IMR-90 (cell line): ENCODE data around the gene KIDINS220. TPM values are rescaled to one million over a fixed set of nuclear protein-coding genes. Genes with fewer than 3 reads are reported as not detected.

Experiments
- ATAC-seq: fragments of 200-7000 bp; cut with Tn5 transposase; 2 replicates; pipeline ENCODE4 v1.9.1; 2020; ENCODE audit warnings: low read depth, mild to moderate bottlenecking, moderate library complexity
- BruUV-seq: library from RNA; stranded (reverse); fragments of 400-500 nt; replicated peaks from 2 replicates; lab custom pipeline; 2021; lab: Mats Ljungman, UMichigan
- CTCF ChIA-PET: fragments of 300-600 bp; formaldehyde crosslinking; extraction: SDS; loops from one replicate; lab custom pipeline; 2021; ENCODE audit warnings: antibody characterized with exemption; lab: Yijun Ruan, JAX
- POLR2A ChIA-PET: fragments of 300-600 bp; sonication (Branson Sonifier 250); formaldehyde crosslinking; loops from one replicate; lab custom pipeline; 2022; ENCODE audit warnings: antibody characterized with exemption; ENCODE audit not compliant: unreplicated experiment; lab: Charles Lee
- DNase-seq: peaks from one replicate; pipeline ENCODE4 v3.0.0; 2013
- H2AFZ ChIP-seq: replicated peaks from 2 replicates; pipeline ENCODE3; 2013; ENCODE audit warnings: low read length, mild to moderate bottlenecking; ENCODE audit not compliant: poor library complexity
- H2AK5ac ChIP-seq: 2 replicates; pipeline ENCODE4 v1.6.1; 2013; ENCODE audit warnings: low read depth, low read length, inconsistent platforms
- H2AK9ac ChIP-seq: replicated peaks from 2 replicates; pipeline ENCODE3; 2013; ENCODE audit warnings: mild to moderate bottlenecking, low read depth, low read length, moderate library complexity; ENCODE audit not compliant: poor library complexity
- H2BK120ac ChIP-seq: 2 replicates; pipeline ENCODE4 v1.6.1; 2013; ENCODE audit warnings: low read depth, low read length, inconsistent platforms
- H2BK15ac ChIP-seq: 3 replicates; pipeline ENCODE4 v1.6.1; 2013; ENCODE audit warnings: low read depth, low read length, inconsistent platforms
- H2BK20ac ChIP-seq: 2 replicates; pipeline ENCODE4 v1.6.1; 2013; ENCODE audit warnings: low read depth, mild to moderate bottlenecking, inconsistent platforms, low read length, moderate library complexity
- H2BK5ac ChIP-seq: 2 replicates; pipeline ENCODE4 v1.6.1; 2013; ENCODE audit warnings: mild to moderate bottlenecking, low read depth, low read length, inconsistent platforms; ENCODE audit not compliant: poor library complexity, severe bottlenecking
- H3K14ac ChIP-seq: replicated peaks from 2 replicates; pipeline ENCODE4 v1.6.1; 2013; ENCODE audit warnings: low read depth, low read length, inconsistent platforms
- H3K18ac ChIP-seq: 2 replicates; pipeline ENCODE4 v1.6.1; 2013; ENCODE audit warnings: low read depth, low read length, control low read depth
- H3K23ac ChIP-seq: 2 replicates; pipeline ENCODE4 v1.6.1; 2013; ENCODE audit warnings: low read depth, low read length, inconsistent platforms
- H3K27ac ChIP-seq: 2 replicates; pipeline ENCODE4 v1.5.1; 2013; ENCODE audit warnings: mild to moderate bottlenecking, control low read depth, low read length; ENCODE audit not compliant: insufficient read depth
- H3K27me3 ChIP-seq: 2 replicates; pipeline ENCODE4 v1.6.1; 2013; ENCODE audit warnings: low read length; ENCODE audit not compliant: control insufficient read depth, insufficient read depth
- H3K36me3 ChIP-seq: 2 replicates; pipeline ENCODE4 v1.6.1; 2013; ENCODE audit warnings: low read length, mixed read lengths; ENCODE audit not compliant: control insufficient read depth, insufficient read depth
- H3K4ac ChIP-seq: 2 replicates; pipeline ENCODE4 v1.6.1; 2013; ENCODE audit warnings: low read depth, low read length, inconsistent platforms
- H3K4me1 ChIP-seq: 2 replicates; pipeline ENCODE4 v1.6.1; 2013; ENCODE audit warnings: low read length, mixed read lengths; ENCODE audit not compliant: control insufficient read depth, insufficient read depth
- H3K4me2 ChIP-seq: 2 replicates; pipeline ENCODE4 v1.6.1; 2013; ENCODE audit warnings: low read depth, mild to moderate bottlenecking, control low read depth, low read length, moderate library complexity
- H3K4me3 ChIP-seq: 2 replicates; pipeline ENCODE4 v1.5.1; 2013; ENCODE audit warnings: low read depth, mild to moderate bottlenecking, control low read depth, low read length, moderate library complexity; ENCODE audit not compliant: insufficient read depth
- H3K56ac ChIP-seq: 2 replicates; pipeline ENCODE4 v1.6.1; 2013; ENCODE audit warnings: low read length, inconsistent platforms; ENCODE audit not compliant: insufficient read depth; ENCODE audit errors: extremely low read depth
- H3K79me1 ChIP-seq, 2 experiments: 2 replicates each; pipeline ENCODE4 v1.6.1; 2013; ENCODE audit warnings: low read length in 2 of 2, inconsistent platforms in 1 of 2, low read depth in 1 of 2
- H3K9ac ChIP-seq: 2 replicates; pipeline ENCODE4 v1.6.1; 2013; ENCODE audit warnings: low read depth, low read length, control low read depth
- H3K9me1 ChIP-seq: 2 replicates; pipeline ENCODE4 v1.6.1; 2013; ENCODE audit warnings: low read length, inconsistent platforms; ENCODE audit not compliant: insufficient read depth
- H3K9me3 ChIP-seq: 2 replicates; pipeline ENCODE4 v1.6.1; 2013; ENCODE audit warnings: low read length; ENCODE audit not compliant: control insufficient read depth, insufficient read depth
- H4K20me1 ChIP-seq: 2 replicates; pipeline ENCODE4 v1.6.1; 2013; ENCODE audit warnings: low read length, inconsistent platforms; ENCODE audit not compliant: insufficient read depth
- H4K5ac ChIP-seq: 2 replicates; pipeline ENCODE4 v1.6.1; 2013; ENCODE audit warnings: mild to moderate bottlenecking, low read depth, low read length, control low read depth
- H4K8ac ChIP-seq, 2 experiments: 2 replicates each; pipeline ENCODE4 v1.6.1; 2013; ENCODE audit warnings: low read depth in 2 of 2, low read length in 2 of 2, control low read depth in 1 of 2, inconsistent platforms in 1 of 2
- H4K91ac ChIP-seq: 2 replicates; pipeline ENCODE4 v1.6.1; 2013; ENCODE audit warnings: low read depth, low read length, inconsistent platforms; ENCODE audit not compliant: insufficient read depth
- CEBPB ChIP-seq: IDR thresholded peaks from 2 replicates; pipeline ENCODE4 v1.6.1; 2012; ENCODE audit warnings: low read depth, low read length, improper control_type of control experiment
- WGBS, 2 experiments: methylation state at CpG; one replicate each; pipeline versions ENCODE4 v1.1.5 to v1.1.7; 2013; ENCODE audit warnings: missing lambda C conversion rate in 2 of 2; ENCODE audit not compliant: insufficient read length in 1 of 2; ENCODE audit errors: extremely low coverage in 2 of 2; 5-methylcytosine and 5-hydroxymethylcytosine counted together
- dilution Hi-C: fragments of 300-500 bp; cut with HindIII; formaldehyde crosslinking; loops from one replicate; pipeline ENCODE4 v1.14.3; 2018; ENCODE audit warnings: low sequenced_read_pairs; ENCODE audit not compliant: unreplicated experiment
- in situ Hi-C: fragments of 300-500 bp; cut with MboI; formaldehyde crosslinking; loops from 3 replicates; pipeline ENCODE4 v1.14.3; 2019; ENCODE audit warnings: low sequenced_read_pairs, inconsistent platforms, mixed read lengths
- intact Hi-C: fragments of 100-400 bp; cut with micrococcal nuclease; formaldehyde crosslinking; loops from 2 replicates; pipeline ENCODE4 v1.10.0; 2022
- polyA plus RNA-seq, 3 experiments: library from polyadenylated mRNA; depleted of rRNA; stranded (reverse); fragments of >200 nt; gene quantifications; 2 replicates each; pipeline ENCODE4 v1.2.3, GENCODE V29; 2012; ENCODE audit warnings: low replicate concordance in 1 of 3
- total RNA-seq: library from RNA; depleted of rRNA; stranded (reverse); fragments of >200 nt; gene quantifications from 2 replicates; pipeline ENCODE4 v1.2.3, GENCODE V29; 2012

KIDINS220 gene
- total and polyA plus RNA-seq, 2 of the 4 experiments (the other 2 are of a cell fraction), result 23.1 to 63.4 TPM

DNA sequence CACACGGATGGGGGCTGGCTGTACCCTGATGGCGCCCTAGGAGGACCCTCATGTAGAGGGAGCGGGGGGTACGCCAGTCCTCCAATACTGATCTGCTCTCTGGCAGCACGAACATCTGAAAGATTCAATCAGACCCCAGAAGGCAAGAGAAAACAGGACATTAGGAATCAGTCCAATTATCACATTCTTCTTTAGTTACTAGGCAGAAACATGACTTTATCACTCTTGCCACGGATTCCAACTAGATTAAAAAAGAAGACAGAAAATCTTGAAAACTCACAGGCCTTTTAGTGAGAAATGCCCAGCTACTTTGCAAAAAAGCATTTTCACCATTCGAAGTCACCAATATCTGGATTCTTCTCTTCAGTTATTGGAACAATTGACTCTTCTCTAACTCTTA lies 87.2 kb downstream of the KIDINS220 start:
- ChIA-PET CTCF (interaction anchor here (0.9 to 1.6 kb wide), 2 partner anchors 10 to 27 kb away, joined by 3 read pairs; no protein-coding TSS in a partner anchor), POLR2A (no interaction called here)
- no peak for TF ChIP-seq CEBPB
- Histone ChIP-seq H3K27me3 (no peaks in the 10 kb centered on the region), H4K5ac (peak overlapping the region; percentile 22), H3K36me3 (peaks cover 3% of the 10 kb centered on the region; the same call in 1 of the 2 replicates), H2AFZ (no peak overlapping the region), H3K18ac (peak overlapping the region; percentile 42), H2AK9ac (no peak overlapping the region), H3K4me1 (peaks cover 7% of the 10 kb centered on the region), H3K9ac (no peak overlapping the region), H3K9me3 (no peaks in the 10 kb centered on the region), H3K9me1 (peaks cover 3% of the 10 kb centered on the region; the same call in 1 of the 2 replicates), H3K79me1 (peaks cover 2 to 9% of the 10 kb centered on the region in 2 experiments; a peak in 2 of 4 replicates), H3K14ac (no peak overlapping the region), H2BK5ac (no peak overlapping the region), H3K4me2 (no peak overlapping the region), H4K91ac (0 out of 2 replicates have a peak overlapping the region, but pooled peaks have one; percentile 43), H2BK20ac (no peak overlapping the region), H2BK120ac (peak overlapping the region; percentile 53; the same call in 1 of the 2 replicates), H3K23ac (no peak overlapping the region), H2BK15ac (no peak overlapping the region), H3K4ac (0 out of 2 replicates have a peak overlapping the region, but pooled peaks have one; percentile 13), H3K4me3 (no peak overlapping the region), H2AK5ac (peak overlapping the region; percentile 64), H4K8ac (peak overlapping the region in 1 of 2 experiments; percentile 2; a peak in 1 of 4 replicates), H3K56ac (no peak overlapping the region), H4K20me1 (no peaks in the 10 kb centered on the region), H3K27ac (peak overlapping the region; percentile 32; the same call in 1 of the 2 replicates)
- no TSS peak for BruUV-seq
- DNase-seq (peak; percentile 18), ATAC-seq (peak; percentile 50)
- no CpG with 5 or more reads among the region's 7 CpGs for WGBS, 2 experiments
- intact Hi-C loops, result no loop called here
- in situ Hi-C loops, result loop anchor here (10.0 to 25.0 kb wide), 2 partner anchors 1325 to 1538 kb away; no protein-coding TSS in a partner anchor
- dilution Hi-C loops, result no loop called here
